ENCODE results near the gene KCNAB1.

GRCh38 chr3:156448300-156448699, 327.9 kb downstream of the KCNAB1 start:
- TF ChIP-seq CTCF (IDR thresholded peaks at IDR 0.05) (peak; percentile 48), EZH2 (IDR thresholded peaks at IDR 0.05; ENCODE audit: borderline replicate concordance, insufficient read depth, low read depth, low read length, poor library complexity, severe bottlenecking) (no peak)

All from B cell (primary cell).